GM18907 (cell line): ENCODE results near the gene TNFSF15.

Experiments
- ATAC-seq: cut with Tn5 transposase; IDR thresholded peaks from one replicate; pipeline ENCODE4 v1.9.1; 2021; ENCODE audit warnings: mild to moderate bottlenecking, moderate library complexity; ENCODE audit not compliant: unreplicated experiment

Gene TNFSF15

DNA sequence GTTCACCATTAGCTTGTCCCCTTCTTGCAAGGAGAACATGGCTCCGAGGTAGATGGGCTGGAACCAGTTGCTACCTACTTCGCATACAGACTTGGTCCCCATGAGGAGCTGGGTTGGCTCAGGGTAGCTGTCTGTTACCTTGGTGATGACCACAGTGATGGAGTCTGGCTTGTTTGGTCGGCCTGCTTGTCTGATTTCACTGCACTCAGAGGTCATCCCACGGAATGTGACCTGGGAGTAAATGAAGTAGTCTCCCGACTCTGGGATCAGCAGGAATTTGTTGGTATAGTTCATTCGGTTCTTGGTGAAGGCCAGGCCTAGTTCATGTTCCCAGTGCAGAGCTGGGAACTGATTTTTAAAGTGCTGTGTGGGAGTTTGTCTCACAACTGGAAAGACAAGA, 15.3 kb downstream of the TNFSF15 start:
- no peak for ATAC-seq

DNA sequence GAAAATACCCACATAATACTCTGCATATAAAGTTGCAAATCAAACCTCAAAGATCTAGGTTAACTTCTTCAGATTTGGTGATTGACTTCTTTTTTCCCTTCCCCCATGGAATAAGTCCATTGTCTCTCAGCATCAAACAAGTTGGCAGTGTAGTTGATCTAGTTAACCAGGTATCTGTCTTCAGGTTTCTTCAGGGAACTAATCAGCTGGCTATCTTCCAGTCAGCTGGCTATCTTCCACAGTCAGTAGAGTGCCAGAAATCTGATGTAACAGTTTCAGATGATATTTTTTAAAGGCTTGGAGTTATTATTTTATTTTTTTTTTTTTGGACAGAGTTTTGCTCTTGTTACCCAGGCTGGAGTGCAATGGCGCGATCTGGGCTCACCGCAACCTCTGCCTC, 16.8 kb downstream of the TNFSF15 start:
- ATAC-seq, result no peak

DNA sequence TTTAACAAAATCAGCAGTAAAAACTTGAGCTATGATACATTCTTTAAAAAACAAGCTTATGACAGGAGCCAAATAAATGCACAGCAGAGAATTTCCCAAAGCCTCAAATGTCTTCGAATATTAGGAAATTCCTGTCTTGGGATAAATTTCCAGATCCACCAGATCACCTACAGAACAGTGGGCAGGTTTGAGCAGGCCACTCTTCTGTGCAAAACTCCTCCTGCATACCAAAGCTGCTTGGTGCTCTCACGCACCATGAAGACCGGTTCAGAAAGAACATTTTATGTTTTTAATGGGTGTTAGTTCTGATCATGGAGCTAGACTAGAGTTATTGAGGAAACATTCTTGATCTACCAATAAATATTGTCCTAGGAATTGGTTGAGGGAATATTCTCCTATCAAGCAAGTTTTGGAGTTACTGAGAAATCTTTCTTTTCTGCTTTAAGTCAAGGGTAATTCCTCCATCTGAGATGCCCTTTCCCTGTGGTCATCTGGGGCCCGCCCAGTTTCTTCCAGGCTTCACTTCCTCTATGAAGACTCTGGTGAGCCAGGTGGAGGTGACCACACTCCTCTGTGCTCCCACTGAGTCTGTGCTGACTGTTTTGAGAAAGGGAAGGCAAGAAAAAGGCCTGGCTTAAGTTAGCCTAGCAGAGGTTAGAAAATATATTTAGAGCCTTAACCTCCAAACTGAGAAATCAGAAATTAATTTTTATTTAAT, 17.9 kb downstream of the TNFSF15 start:
- ATAC-seq, result no peak

DNA sequence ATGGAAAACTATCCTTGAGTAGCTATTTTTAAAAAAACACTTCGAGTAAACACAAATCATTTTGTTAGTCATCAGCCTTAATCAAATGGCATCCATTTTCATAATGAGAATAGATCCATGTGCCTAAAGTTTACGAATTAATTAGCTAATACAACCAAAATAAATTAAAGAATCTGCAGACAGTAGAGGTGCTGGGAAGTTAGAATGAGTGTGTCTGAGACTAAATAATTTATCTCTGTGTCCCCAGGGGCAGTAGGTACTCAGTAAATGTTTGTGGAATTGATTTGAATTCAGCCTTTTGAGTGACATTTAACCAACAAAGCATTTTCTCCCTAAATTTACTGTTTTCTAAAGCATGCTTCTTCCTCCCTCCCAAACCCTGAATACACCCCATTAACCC, 18.6 kb downstream of the TNFSF15 start:
- ATAC-seq, result no peak

DNA sequence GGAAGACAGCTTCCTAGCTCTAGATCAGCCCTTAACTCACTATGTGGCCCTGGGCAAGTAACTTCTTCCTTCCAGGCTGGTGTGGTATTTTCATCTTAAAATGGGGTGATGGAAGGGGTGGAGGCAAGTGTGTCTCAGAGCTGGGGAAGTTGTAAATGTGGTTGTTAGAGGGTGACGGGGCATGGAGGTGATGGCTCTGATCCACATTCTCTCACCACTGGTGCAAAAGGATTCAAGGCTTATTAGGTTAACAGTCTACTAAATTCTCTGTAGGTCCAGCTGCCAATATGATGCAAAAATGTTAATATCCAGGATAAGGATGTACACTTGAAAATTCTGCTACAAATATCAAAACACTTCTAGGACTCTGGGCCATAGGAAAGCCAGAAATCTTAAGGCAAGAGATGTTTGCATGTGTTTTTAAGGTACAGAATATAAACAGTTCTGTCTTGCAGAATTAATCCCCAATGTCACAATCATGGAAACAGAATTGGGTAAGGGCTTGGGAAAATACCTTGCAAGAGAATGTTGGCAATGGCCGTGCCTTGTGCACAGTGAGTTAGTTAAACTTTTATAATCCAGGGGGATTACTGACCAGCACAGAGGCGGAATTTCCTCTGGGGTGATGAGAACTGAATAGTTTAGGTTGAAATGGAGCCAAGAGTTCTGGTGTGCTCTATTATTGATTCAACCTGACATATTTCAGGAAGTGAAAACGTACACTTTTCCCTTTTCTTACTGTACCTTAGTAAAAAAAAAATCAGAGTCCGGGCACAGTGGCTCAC, 19.8 kb downstream of the TNFSF15 start:
- no peak for ATAC-seq

DNA sequence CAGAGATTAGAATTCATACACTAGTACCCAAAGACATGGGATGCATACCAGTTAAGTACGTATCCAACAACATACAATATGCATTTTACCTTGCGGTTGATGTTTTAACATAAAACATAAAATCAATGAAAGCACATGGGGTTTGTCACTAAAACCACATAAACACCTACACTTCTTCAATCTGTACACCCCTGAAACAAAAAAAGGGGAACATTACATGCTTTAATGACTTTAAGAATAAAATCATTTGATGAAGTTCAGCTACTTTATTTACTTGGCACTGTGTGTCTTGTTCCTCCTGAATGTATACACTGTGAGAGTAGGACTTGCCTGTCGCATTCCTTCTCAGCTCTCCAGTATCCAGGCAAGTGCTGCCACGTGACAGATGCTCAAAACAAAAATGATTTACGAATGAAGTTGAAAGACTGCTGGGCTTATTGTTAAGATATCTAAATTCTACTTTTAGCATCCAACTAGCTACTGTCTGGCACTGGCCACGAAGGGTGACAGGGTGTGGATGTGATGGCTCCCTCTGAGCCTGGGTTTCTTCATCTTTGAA, 21.0 kb downstream of the TNFSF15 start:
- ATAC-seq, result no peak

DNA sequence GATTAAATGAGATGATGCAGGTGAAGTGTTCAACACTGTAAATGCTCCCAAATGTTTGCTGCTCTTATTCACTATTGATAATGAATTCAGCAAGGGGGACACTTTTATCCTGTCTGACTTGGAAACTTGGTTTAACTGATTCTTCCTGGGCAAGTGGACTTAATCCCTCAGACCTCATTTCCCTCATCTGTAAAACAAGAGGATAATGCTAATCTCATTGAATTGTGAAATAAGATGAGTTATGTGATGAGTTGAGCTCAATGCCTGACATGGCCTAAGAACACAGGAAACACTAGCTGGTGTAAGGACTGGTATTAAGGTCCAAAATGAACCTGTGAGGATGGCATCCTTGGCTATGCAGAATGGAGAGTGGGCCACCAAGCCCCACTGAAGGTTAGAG, 23.3 kb downstream of the TNFSF15 start:
- ATAC-seq, result no peak

DNA sequence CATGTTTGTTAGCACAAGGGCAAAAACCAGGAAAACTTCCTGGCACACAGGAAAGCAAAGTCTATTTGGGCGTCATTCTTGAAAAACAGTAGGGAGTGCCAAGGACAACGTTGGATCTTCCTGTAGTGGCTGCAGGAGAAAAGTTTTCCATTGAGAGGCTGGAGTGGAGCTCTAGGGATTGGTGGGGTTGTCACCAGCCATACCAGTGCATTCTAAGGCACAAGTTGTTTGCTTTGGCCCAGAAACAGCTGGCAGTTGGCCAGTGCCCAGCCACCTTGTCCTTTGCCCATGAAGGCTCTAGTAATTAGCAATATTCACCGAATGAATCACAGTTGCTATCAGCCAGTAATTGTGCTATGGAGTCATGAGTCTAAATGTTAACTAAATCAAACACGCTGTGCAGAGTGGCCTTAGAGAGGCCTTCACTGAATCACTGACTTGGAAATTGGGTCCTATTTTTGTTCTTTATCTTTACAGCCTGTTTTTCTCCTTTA, 26.4 kb downstream of the TNFSF15 start:
- ATAC-seq, result no peak

DNA sequence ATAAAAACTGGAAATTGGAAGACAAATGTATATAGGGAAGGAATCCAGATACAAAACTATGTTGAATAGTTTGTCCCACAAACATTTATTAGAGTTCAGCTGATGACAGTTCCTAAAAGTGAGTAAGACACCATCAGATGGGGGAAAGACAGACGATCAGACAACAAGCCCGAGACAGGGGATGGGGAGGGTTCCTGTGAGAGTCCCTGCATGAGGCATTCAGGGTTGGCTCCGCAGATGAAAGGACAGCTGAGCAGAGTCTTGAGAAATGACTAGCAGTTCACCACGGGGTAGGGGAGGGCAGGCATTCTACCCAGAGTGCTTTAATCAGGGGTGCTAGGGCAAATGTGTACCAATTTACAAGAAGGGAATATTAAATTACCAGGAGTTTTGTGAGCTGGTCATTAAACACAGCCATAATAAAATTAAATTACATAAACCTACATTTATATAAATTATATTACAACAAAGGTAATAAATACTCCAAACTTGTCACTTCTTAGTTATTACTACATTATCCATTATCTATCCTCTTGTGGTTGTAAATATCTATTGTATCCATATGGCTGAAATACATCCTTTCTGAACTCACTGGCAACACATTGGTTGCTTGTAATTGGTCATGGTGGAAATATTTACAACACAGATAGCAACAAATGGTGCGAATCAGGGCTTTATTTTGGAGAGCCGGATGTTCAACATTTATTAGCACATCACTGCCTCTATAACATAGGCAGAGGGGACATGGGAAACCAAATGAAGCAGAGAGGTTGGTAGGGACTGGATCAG, 27.8 kb downstream of the TNFSF15 start:
- ATAC-seq, result no peak

DNA sequence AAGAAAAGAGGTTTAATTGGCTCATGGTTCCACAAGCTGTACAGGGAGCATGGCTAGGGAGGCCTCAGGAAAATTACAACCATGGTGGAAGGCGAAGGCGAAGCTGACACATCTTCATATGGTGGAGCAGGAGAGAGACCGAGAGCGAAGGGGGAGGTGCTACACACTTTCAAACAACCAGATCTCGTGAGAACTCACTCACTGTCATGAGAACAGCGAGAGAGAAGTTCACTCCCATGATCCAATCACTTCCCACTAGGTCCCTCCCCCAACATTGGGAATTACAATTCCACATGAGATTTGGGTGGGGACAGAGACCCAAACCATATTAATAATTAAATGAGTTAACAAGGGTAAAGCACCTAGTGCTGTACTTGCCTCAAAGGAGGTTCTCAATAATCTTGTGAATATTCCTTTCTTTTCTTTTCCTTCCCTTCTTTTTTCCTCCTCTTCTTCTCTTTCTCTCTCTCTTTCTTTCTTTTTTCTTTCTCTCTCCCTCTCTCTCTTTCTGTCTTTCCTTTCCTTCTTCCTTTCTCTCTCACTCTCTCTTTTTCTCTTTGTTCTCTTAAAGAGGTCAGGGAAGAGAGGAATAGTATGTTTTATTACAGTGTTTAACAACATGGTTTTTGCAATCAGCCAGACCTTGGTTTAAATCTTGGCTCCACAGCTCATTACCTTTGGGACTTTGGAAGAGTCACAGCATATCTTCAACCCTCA, 29.0 kb downstream of the TNFSF15 start:
- no peak for ATAC-seq

DNA sequence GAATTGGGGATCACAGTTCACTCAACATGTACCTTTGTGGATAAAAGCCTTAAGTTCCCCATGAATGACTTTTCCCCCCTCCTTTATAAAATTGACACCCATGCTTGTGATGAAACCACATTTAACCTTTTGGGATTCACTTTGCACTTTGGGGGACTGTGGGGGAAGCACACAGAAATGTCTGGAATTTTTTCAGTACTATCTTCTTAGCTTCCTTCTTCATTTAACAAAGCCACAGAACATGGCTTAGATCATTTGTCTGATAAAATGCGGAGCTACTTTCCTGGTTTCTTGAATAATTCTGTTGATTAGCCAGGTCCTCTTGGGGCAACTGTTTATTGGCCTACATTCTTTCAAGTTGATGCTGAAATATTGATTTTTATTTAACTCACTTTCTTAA, 29.9 kb downstream of the TNFSF15 start:
- ATAC-seq, result no peak

DNA sequence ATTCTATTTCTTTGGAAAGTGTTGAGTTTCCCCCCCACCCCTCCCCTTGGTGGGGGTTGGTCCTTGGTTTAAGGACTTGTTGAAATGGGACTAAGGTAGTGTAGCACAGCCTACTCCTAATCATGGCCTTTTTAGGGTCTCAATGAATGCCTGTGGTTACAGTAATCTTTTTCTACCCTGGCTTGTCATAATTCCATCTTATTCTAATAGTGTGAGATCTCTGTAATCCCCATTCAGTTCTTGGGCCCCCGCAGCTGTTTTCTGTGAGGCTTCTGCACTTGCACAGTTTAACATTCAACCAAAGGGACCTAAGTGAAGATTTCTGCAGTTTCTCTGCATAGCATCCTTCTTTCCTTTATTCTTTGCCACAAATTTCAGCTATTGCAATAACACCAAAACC, 30.7 kb downstream of the TNFSF15 start:
- no peak for ATAC-seq

DNA sequence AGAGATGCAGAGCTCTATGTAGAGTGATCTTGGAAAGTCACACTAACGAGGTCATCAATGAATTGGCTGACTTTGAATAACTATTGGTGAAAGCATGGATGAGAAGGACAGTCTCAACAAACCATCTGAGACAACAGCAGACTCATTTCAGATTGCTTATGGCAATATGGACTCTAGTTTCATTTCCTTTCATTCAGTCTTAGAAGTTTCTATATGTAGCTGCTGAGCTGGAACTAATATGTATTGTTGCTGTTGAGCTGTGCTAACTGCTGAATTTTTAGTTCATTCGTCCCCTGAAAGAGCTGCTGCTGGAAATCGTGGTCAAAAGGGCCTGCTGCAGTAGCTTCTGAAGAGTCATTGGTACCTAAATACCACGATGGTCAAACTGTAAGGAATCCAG, 31.3 kb downstream of the TNFSF15 start:
- ATAC-seq, result no peak

DNA sequence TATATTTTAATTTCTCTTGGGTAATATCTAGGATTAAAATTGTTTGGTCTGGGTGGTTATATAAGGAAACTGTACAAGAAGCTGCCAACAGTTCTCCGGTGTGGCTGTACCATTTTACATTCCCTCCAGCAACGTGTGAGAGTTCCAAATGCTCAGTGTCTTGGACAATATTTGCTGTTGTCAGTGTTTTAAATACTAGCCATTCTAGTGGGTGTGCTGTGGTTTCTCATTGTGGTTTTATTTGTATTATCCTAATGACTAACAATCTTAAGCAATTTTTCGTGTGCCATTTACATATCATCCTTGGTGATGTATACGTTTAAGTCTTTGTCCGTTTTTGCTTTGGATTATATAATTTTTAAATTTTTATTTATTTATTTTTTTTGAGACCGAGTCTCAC, 34.0 kb downstream of the TNFSF15 start:
- ATAC-seq, result no peak

DNA sequence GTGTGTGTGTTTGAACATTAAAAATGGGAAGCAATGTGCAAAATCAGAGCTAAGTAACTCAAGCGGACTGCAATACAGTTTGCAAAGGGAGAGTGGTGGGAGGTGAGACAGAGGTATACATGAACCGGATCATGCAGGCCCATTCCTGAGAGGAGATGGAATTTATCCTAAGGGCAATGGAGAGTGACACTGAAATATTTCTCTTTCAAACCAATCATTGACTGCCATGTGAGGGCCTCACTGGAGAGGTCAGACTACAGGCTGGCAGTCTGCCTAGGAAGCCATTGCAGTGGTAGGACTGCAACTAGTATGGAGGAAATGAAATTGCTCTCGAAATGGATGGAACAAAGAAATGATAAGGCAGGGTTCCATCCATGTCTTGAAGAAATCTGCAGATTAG, 34.8 kb downstream of the TNFSF15 start:
- no peak for ATAC-seq

DNA sequence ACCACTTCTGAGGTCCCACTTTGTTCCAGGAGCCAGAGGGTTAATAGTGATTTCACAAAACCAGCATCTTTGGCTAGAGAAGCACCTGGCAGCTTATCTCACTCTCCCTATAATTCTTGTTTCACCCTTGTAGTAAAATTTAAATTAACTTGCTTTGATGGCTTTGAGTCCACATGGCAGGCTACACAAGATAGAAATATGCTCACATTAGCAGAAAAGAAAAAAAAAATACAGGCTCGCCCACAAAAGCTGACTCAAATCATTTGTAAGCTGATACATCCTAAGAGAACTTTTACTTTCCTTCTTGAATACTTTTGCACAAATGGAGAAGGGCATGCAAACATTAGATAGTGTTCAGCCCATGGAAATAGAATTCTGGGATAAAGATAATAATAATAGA, 36.2 kb downstream of the TNFSF15 start:
- no peak for ATAC-seq

DNA sequence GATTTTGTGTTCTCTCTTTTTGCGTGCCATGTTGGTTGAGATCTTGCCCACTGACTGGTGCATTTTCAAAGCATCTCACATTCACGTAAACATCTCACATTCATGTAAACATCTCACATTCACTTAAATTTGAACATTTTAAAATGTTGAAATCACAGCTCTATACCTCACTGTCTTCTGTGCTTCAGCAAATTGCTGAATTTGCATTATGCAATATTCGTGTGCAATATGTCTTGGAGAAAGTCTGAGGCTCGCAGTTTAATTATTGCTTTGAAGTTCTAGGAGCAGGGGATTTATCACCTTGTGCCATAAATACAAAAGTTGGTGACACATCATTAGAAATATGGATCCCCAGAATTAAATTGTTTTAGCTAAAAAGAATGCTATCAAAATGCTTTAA, 42.6 kb downstream of the TNFSF15 start:
- no peak for ATAC-seq

DNA sequence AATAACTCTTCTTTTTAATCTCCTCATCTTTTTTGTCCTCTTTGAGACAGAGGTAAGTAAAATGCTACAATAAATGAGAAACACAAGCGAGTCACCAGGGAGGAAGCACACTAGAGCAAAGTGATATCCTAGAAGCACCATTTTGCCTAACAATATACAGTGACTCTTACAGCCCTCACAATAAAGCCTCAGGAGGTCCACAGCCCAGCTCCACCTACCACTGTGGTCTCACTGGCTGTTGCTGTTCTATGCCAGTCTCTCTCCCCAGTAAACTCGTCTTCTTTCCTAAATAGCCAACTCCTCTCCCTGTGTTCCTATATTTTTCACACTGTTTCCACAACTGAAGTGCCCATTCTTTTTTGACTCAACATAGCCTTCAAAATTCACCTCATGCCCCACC, 44.3 kb downstream of the TNFSF15 start:
- ATAC-seq, result no peak

DNA sequence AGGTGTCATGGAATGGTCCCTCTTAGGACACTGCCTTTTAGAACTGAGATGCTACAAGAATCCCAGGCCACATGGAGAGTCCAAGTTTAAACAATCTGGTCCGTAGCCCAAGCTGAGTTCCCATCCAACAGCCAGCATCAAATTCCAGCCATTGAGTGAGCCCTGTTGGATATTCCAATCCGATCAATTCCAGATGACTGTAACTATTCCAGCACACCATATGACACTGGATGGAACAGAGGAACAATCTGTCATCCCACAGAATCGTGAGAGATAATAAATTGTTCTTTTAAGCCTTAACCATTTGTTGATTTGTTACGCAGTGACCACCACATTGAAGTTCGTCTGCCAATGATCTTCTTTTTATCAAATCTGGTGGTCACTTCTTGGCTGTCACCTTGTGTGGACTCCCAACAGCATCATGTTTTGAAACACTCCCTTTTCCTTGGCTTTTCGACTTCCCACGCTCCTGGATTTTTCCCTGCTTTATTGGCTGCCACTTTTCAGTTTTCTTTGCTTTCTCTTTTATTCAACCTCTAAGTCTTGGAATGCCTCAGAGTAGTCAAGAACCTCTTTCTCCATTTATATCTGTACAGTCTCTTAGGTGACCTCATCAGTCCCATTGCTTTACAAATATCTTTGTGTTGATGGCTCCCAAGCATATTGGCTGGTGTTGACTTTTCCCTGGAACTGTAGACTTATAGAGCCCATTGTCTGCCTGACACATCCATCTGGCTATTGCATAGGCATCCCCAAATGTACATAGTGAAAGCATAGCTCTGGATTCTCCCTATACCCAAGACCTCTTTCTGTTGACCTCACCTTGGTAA, 46.1 kb downstream of the TNFSF15 start:
- ATAC-seq, result no peak

DNA sequence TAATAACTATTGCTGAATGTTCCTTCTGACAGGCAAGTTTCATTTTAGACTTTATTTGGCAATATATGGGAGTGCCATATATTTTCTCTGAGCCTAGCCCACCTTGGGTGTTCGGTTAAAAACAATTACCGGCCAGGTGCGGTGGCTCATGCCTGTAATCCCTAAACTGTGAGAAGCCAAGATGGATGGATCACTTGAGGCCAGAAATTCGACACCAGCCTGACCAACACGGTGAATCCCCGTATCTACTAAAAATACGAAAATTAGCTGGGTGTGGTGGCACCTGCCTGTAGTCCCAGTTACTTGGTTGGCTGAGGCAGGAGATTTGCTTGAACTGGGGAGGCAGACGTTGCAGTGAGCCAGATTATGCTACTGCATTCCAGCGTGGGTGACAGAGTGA, 47.9 kb downstream of the TNFSF15 start:
- ATAC-seq, result no peak
